Panc1 (cell line): Measurements from ENCODE around the gene AGBL1. TPM values are rescaled to one million over a fixed set of nuclear protein-coding genes. Genes with fewer than 3 reads are reported as not detected.

Source experiments
- ATAC-seq: fragments of 200-7000 bp; cut with Tn5 transposase; 2 replicates; pipeline ENCODE4 v1.9.1; 2020; ENCODE audit warnings: mild to moderate bottlenecking, moderate library complexity
- BruUV-seq: library from RNA; stranded (reverse); fragments of 400-500 nt; replicated peaks from 2 replicates; lab custom pipeline; 2021; lab: Mats Ljungman, UMichigan
- CTCF ChIA-PET: fragments of 300-600 bp; sonication (Branson Sonifier 250); formaldehyde crosslinking; loops from one replicate; lab custom pipeline; 2022; ENCODE audit warnings: antibody characterized with exemption; lab: Charles Lee
- POLR2A ChIA-PET: fragments of 300-600 bp; sonication (Branson Sonifier 250); formaldehyde crosslinking; loops from one replicate; lab custom pipeline; 2022; ENCODE audit warnings: antibody characterized with exemption; lab: Charles Lee
- DNase-seq: peaks from one replicate; pipeline ENCODE4 v3.0.0-alpha.2; 2010; ENCODE audit warnings: low read depth, low spot score
- H3K27ac ChIP-seq: 2 replicates; pipeline ENCODE4 v1.5.1; 2011; ENCODE audit warnings: mild to moderate bottlenecking, low read length, inconsistent platforms
- H3K27me3 ChIP-seq: fragments of 200-500 bp; sonication (Bioruptor generic); 2 replicates; pipeline ENCODE4 v1.6.0; 2014; ENCODE audit warnings: low read length, inconsistent platforms; ENCODE audit not compliant: control insufficient read depth, insufficient read depth
- H3K36me3 ChIP-seq: fragments of 200-500 bp; sonication (Bioruptor generic); 2 replicates; pipeline ENCODE4 v1.5.1; 2014; ENCODE audit warnings: inconsistent platforms, mild to moderate bottlenecking, low read length, moderate library complexity; ENCODE audit not compliant: control insufficient read depth, insufficient read depth
- H3K4me1 ChIP-seq: 2 replicates; pipeline ENCODE4 v1.5.1; 2011; ENCODE audit warnings: inconsistent platforms, mild to moderate bottlenecking, low read length, moderate library complexity; ENCODE audit not compliant: control insufficient read depth, insufficient read depth
- H3K4me3 ChIP-seq, 2 experiments: 2 replicates each; pipeline ENCODE4 v1.5.1; 2011 to 2012; ENCODE audit warnings: low read depth in 2 of 2, low read length in 2 of 2, mild to moderate bottlenecking in 2 of 2, inconsistent platforms in 1 of 2, moderate library complexity in 1 of 2
- H3K9me3 ChIP-seq: fragments of 200-500 bp; sonication (Bioruptor generic); 2 replicates; pipeline ENCODE4 v1.5.1; 2014; ENCODE audit warnings: low read depth, mild to moderate bottlenecking, inconsistent platforms, low read length, moderate library complexity; ENCODE audit not compliant: control insufficient read depth, insufficient read depth
- POLR2AphosphoS5 ChIP-seq: IDR thresholded peaks from 2 replicates; pipeline ENCODE4 v1.6.1; 2012; ENCODE audit warnings: mild to moderate bottlenecking, low read depth, low read length, moderate library complexity
- SIN3A ChIP-seq: IDR thresholded peaks from 2 replicates; pipeline ENCODE4 v1.6.1; 2012; ENCODE audit warnings: low read depth, mild to moderate bottlenecking, low read length, moderate library complexity, borderline replicate concordance; ENCODE audit not compliant: insufficient read depth
- TCF7L2 ChIP-seq: IDR thresholded peaks from 2 replicates; pipeline ENCODE4 v1.6.1; 2011; ENCODE audit warnings: mild to moderate bottlenecking, low read depth, low read length, inconsistent platforms
- in situ Hi-C: cut with HindIII; loops from 2 replicates; pipeline ENCODE4 v1.10.0; 2016; ENCODE audit warnings: low sequenced_read_pairs, low pct_unique_long_range_greater_than_20kb
- intact Hi-C: fragments of 100-400 bp; cut with micrococcal nuclease; formaldehyde crosslinking; loops from one replicate; pipeline ENCODE4 v1.10.0; 2022; ENCODE audit not compliant: unreplicated experiment
- total RNA-seq: library from RNA; stranded (reverse); gene quantifications from one replicate; pipeline ENCODE4 v1.2.1, GENCODE V29; 2021; ENCODE audit not compliant: unreplicated experiment
- TF ChIP-seq, protein P1 (sequence below), 2 experiments: IDR thresholded peaks; 2 replicates each; pipeline ENCODE4 v1.6.1; 2011 to 2012; ENCODE audit warnings: low read depth in 2 of 2, control low read depth in 1 of 2, low read length in 1 of 2, mild to moderate bottlenecking in 1 of 2, moderate library complexity in 1 of 2; ENCODE audit not compliant: insufficient read depth in 1 of 2
- TF ChIP-seq, protein P2 (sequence below): fragments of 450-650 bp; IDR thresholded peaks from 2 replicates; pipeline ENCODE4 v1.5.1; 2017; ENCODE audit warnings: mild to moderate bottlenecking

AGBL1 gene
- total RNA-seq, 1 experiment from 2014 or later, result not detected

DNA sequence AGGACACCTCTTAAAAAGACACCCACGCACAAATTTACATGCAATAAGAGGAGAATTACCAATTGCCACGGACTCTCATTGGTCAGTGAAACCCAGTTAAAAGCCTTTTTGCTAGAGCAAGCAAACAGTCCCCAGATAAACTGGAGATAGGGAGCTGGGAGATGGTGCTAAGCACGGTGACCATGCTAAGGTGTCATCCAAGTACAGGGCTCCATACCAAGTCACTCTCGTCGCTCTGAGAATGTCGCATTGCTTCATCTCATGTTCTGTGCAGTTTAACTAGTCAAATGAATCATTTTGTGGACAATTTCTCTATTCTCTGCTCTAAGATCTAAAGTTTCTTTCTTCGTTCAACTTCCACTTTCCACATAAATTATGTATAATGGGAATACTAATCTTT is 581.9 kb downstream of the AGBL1 start:
- no TSS peak for BruUV-seq

DNA sequence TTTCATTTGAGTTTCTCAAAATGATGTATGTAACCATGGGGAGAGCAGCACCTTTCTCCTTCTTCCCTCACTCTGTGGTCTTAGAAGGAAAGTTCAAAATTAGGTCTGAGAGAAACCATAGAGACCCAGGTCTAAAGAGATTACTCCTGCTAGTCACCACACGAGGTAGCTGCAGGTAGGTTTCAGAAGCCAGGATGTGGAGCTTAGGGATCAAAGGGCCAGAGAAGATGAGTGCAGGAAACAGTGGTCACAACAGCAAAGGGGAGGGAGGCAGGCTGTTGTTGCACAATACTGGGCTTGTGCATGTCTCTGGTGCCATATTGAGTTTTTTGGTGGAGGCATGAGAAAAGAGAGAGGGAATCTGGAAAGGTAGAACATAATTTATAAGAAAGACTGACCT is 583.6 kb downstream of the AGBL1 start:
- TF ChIP-seq, protein P1, sequence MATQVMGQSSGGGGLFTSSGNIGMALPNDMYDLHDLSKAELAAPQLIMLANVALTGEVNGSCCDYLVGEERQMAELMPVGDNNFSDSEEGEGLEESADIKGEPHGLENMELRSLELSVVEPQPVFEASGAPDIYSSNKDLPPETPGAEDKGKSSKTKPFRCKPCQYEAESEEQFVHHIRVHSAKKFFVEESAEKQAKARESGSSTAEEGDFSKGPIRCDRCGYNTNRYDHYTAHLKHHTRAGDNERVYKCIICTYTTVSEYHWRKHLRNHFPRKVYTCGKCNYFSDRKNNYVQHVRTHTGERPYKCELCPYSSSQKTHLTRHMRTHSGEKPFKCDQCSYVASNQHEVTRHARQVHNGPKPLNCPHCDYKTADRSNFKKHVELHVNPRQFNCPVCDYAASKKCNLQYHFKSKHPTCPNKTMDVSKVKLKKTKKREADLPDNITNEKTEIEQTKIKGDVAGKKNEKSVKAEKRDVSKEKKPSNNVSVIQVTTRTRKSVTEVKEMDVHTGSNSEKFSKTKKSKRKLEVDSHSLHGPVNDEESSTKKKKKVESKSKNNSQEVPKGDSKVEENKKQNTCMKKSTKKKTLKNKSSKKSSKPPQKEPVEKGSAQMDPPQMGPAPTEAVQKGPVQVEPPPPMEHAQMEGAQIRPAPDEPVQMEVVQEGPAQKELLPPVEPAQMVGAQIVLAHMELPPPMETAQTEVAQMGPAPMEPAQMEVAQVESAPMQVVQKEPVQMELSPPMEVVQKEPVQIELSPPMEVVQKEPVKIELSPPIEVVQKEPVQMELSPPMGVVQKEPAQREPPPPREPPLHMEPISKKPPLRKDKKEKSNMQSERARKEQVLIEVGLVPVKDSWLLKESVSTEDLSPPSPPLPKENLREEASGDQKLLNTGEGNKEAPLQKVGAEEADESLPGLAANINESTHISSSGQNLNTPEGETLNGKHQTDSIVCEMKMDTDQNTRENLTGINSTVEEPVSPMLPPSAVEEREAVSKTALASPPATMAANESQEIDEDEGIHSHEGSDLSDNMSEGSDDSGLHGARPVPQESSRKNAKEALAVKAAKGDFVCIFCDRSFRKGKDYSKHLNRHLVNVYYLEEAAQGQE (IDR thresholded peaks at IDR 0.05; ENCODE audit: insufficient read depth in 1 of 2, low read depth in 2 of 2, low read length in 1 of 2), result no peak
- TF ChIP-seq, protein P2, sequence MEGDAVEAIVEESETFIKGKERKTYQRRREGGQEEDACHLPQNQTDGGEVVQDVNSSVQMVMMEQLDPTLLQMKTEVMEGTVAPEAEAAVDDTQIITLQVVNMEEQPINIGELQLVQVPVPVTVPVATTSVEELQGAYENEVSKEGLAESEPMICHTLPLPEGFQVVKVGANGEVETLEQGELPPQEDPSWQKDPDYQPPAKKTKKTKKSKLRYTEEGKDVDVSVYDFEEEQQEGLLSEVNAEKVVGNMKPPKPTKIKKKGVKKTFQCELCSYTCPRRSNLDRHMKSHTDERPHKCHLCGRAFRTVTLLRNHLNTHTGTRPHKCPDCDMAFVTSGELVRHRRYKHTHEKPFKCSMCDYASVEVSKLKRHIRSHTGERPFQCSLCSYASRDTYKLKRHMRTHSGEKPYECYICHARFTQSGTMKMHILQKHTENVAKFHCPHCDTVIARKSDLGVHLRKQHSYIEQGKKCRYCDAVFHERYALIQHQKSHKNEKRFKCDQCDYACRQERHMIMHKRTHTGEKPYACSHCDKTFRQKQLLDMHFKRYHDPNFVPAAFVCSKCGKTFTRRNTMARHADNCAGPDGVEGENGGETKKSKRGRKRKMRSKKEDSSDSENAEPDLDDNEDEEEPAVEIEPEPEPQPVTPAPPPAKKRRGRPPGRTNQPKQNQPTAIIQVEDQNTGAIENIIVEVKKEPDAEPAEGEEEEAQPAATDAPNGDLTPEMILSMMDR, result no peak
- TF ChIP-seq SIN3A, result no peak
- no peak for TF ChIP-seq POLR2AphosphoS5
- no peak for TF ChIP-seq TCF7L2
- DNase-seq, result no peak
- Histone ChIP-seq H3K4me1 (no peaks in the 10 kb centered on the region), H3K4me3 (no peak overlapping the region), H3K9me3 (no peaks in the 10 kb centered on the region), H3K27me3 (no peaks in the 10 kb centered on the region), H3K27ac (no peak overlapping the region), H3K36me3 (no peaks in the 10 kb centered on the region)
- in situ Hi-C loops, result no loop called here
- BruUV-seq, result no TSS peak
- CTCF ChIA-PET, result no interaction called here
- POLR2A ChIA-PET, result no interaction called here
- intact Hi-C loops, result no loop called here
- ATAC-seq, result no peak

More for the DNA sequence above, 581.9 kb downstream of the AGBL1 start:
- Histone ChIP-seq H3K4me1 (no peaks in the 10 kb centered on the region), H3K36me3 (no peaks in the 10 kb centered on the region), H3K9me3 (no peaks in the 10 kb centered on the region), H3K27me3 (no peaks in the 10 kb centered on the region), H3K27ac (no peak overlapping the region), H3K4me3 (no peak overlapping the region)
- ATAC-seq (no peak), DNase-seq (no peak)
- intact Hi-C loops (no loop called here), in situ Hi-C loops (no loop called here)
- POLR2A ChIA-PET, result no interaction called here
- CTCF ChIA-PET, result no interaction called here
- no peak for TF ChIP-seq SIN3A
- no peak for TF ChIP-seq TCF7L2
- TF ChIP-seq, protein P2, result no peak
- TF ChIP-seq POLR2AphosphoS5, result no peak
- TF ChIP-seq, protein P1 (IDR thresholded peaks at IDR 0.05; ENCODE audit: insufficient read depth in 1 of 2, low read depth in 2 of 2, low read length in 1 of 2), result no peak
